AG09319 (cell line): ENCODE results near the gene BTRC.

Source experiments
- DNase-seq: peaks from one replicate; pipeline ENCODE4 v3.0.0-alpha.2; 2010; ENCODE audit warnings: low read depth; ENCODE audit errors: extremely low read depth
- CTCF ChIP-seq: IDR thresholded peaks from 2 replicates; pipeline ENCODE4 v1.5.1; 2011; ENCODE audit warnings: low read depth, mild to moderate bottlenecking, inconsistent platforms, low read length, moderate library complexity

BTRC gene

GRCh38 chr10:101450277-101451080, 96.5 kb downstream of the BTRC start:
- DNase-seq: no peak
- no peak for TF ChIP-seq CTCF

GRCh38 chr10:101451261-101451660, 97.3 kb downstream of the BTRC start:
- no peak for DNase-seq
- TF ChIP-seq CTCF: no peak

GRCh38 chr10:101451667-101452069, 97.7 kb downstream of the BTRC start:
- no peak for TF ChIP-seq CTCF

GRCh38 chr10:101452176-101452575, 98.2 kb downstream of the BTRC start:
- no peak for DNase-seq
- no peak for TF ChIP-seq CTCF

More at GRCh38 chr10:101451667-101452069, 97.7 kb downstream of the BTRC start:
- no peak for DNase-seq

GRCh38 chr10:101452593-101452992, 98.6 kb downstream of the BTRC start:
- no peak for TF ChIP-seq CTCF
- no peak for DNase-seq

- no peak for DNase-seq
- TF ChIP-seq CTCF: no peak
Measured at GRCh38 chr10:101453318-101453717, 99.4 kb downstream of the BTRC start.

GRCh38 chr10:101453791-101454718, 100.1 kb downstream of the BTRC start:
- DNase-seq: no peak
- TF ChIP-seq CTCF: no peak
